Urinary bladder (tissue), 4 donors: ENCODE results near the gene MINAR1. TPM values are rescaled to one million over a fixed set of nuclear protein-coding genes. Genes with fewer than 3 reads are reported as not detected.

Experiments
- DNase-seq: peaks from one replicate; pipeline ENCODE4 v3.0.0-alpha.2; 2015; ENCODE audit errors: extremely low spot score
- H3K27ac ChIP-seq: one replicate; pipeline ENCODE4 v1.5.1; 2013; ENCODE audit warnings: low read depth, mild to moderate bottlenecking, moderate library complexity
- H3K36me3 ChIP-seq: one replicate; pipeline ENCODE4 v1.6.1; 2013; ENCODE audit warnings: mild to moderate bottlenecking, moderate library complexity; ENCODE audit not compliant: insufficient read depth
- H3K4me1 ChIP-seq: one replicate; pipeline ENCODE4 v1.6.1; 2013; ENCODE audit warnings: mild to moderate bottlenecking, moderate library complexity; ENCODE audit not compliant: insufficient read depth
- H3K4me3 ChIP-seq: one replicate; pipeline ENCODE4 v1.5.1; 2013; ENCODE audit warnings: low read depth, low read length
- WGBS: extraction: QIAGEN DNeasy Blood & Tissue Kit; methylation state at CpG from one replicate; pipeline ENCODE4 v1.1.7; 2013; 5-methylcytosine and 5-hydroxymethylcytosine counted together
- polyA plus RNA-seq: library from polyadenylated mRNA; stranded (reverse); fragments of 200-250 nt; gene quantifications from one replicate; pipeline ENCODE4 v1.2.3, GENCODE V29; 2013
- total RNA-seq: library from RNA; depleted of rRNA; stranded (reverse); fragments of >200 nt; gene quantifications from one replicate; pipeline ENCODE4 v1.2.3, GENCODE V29; 2014
- donor health status: healthy with polysubstance abuse.
- donor health status: healthy.

The MINAR1 gene
- total and polyA plus RNA-seq, 2 donors, result 0.16 to 4.9 TPM

DNA sequence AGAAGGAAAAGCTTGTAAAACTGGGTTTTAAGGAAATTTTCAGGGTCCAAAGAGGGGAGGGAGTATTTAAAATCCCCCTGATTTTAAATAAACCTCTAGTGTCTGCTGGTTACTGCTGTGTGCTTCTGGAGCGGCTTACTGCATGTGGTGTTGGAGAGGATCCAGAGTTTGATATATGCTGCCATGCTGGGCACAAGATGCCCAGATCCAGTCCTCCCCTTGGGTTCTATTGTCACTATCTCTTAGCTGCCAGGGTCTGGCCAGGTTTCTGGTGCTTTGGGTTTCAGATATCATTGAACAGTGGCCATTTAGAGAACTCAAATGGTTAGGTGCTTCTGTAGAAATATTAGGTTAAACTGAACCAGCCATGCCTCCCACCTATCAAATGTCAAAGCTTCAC, 27.5 kb downstream of the MINAR1 start:
- Histone ChIP-seq H3K36me3 (no peaks in the 10 kb centered on the region), H3K27ac (no peak overlapping the region), H3K4me1 (no peaks in the 10 kb centered on the region), H3K4me3 (no peak overlapping the region)
- no peak for DNase-seq
- WGBS, result 92% methylated on average over 1 of the region's 1 CpG

GRCh38 chr15:79463043-79463780, 31.1 kb downstream of the MINAR1 start:
- no peaks in the 10 kb centered on the region for H3K36me3 ChIP-seq
- no peak overlapping the region for H3K4me3 ChIP-seq
- H3K4me1 ChIP-seq, result no peaks in the 10 kb centered on the region
- 74% methylated on average over 18 of the region's 18 CpGs for WGBS
- no peak for DNase-seq
- no peak overlapping the region for H3K27ac ChIP-seq

DNA sequence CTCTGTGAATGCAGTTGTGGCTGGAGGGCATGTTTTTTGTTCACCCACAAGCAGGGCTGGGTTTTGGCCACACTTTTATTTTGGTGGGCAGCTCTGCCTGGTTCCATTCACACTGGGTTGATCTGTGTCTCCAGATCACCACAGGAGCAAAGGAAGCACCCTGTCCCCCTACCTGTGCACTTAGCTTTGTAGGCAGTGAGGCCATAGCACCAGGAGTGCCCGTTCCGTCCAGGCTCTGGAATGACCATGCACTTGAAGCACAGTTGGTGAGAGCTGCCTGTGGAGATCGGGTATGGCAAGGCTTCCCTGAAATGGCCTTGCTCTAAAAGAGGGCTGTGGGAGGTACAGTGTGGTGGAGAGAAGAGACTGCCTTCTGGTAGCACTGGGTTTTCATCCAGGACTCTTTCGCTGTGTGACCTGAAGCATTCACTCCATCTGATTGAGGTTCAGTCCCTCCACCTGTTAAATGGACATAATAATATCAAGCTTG, 31.7 kb downstream of the MINAR1 start:
- WGBS, result 93% methylated on average over 4 of the region's 4 CpGs
- no peak for DNase-seq
- Histone ChIP-seq H3K36me3 (no peaks in the 10 kb centered on the region), H3K4me3 (no peak overlapping the region), H3K27ac (no peak overlapping the region), H3K4me1 (no peaks in the 10 kb centered on the region)

DNA sequence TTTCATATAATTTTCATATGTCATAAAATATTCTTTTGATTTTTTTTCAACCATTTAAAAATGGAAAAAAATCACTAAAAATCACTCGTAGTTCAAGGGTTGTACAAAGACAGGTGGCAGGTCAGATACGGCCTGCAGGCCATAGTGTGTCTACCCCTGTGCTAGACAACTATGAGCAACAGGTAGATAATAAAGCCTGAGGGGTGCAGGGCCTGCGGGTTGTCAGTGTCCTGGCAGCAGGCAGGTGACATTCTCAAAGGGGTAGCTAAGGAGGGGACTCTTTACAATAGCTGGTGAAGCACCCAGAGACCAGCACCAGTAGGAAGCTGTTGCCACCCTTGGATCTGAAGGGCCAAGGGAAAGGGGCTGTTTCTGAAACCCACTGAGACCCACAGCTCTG, 34.4 kb downstream of the MINAR1 start:
- no peak for DNase-seq
- no peaks in the 10 kb centered on the region for H3K4me1 ChIP-seq
- 93% methylated on average over 3 of the region's 3 CpGs for WGBS
- H3K27ac ChIP-seq, result no peak overlapping the region
- no peak overlapping the region for H3K4me3 ChIP-seq
- no peaks in the 10 kb centered on the region for H3K36me3 ChIP-seq

- Histone ChIP-seq H3K27ac (no peak overlapping the region), H3K4me1 (no peaks in the 10 kb centered on the region), H3K36me3 (no peaks in the 10 kb centered on the region), H3K4me3 (no peak overlapping the region)
- WGBS, result 92% methylated on average over 17 of the region's 17 CpGs
- DNase-seq, result no peak
Measured at GRCh38 chr15:79467865-79468586, 35.9 kb downstream of the MINAR1 start.

DNA sequence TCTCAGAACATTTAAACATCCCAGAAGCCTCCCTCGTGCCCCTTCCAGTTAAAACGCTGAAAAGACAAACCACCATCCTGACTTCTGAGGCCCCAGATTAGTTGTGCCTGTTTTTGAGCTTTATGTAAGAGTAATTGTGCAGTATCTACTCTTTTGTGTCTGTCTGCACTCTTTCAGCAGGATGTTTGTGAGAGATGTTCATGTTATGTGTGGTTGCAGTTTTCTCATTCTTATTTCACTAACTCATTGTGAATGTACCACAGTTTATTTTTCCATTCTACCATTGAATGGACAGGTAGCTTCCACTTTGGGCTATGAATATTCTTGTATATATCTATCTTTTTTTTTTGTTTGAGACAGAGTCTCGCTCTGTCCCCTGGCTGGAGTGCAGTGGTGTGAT, 40.3 kb downstream of the MINAR1 start:
- no peak for DNase-seq
- H3K27ac ChIP-seq, result no peak overlapping the region
- 80% methylated on average over 3 of the region's 3 CpGs for WGBS
- H3K4me3 ChIP-seq, result no peak overlapping the region
- no peaks in the 10 kb centered on the region for H3K36me3 ChIP-seq
- H3K4me1 ChIP-seq, result no peaks in the 10 kb centered on the region

DNA sequence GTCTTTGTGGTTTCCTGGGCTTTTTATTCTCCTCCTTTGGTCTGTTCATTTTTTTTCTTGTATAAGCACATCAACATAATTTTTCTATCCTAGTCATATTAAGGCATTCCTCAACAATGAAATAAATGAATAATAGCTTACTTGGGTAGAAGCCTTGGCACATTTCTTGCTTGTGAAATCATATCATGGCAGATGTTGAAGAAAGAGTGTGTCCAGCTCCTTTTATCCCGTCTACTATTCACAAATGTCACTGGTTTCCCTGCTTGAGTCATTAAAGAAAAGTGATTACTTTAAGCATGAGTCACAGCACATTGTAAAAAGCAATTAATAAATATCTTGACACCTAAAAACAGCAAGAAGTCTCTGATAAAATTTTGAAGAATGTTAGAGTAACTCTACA, 42.1 kb downstream of the MINAR1 start:
- no peak overlapping the region for H3K4me3 ChIP-seq
- H3K27ac ChIP-seq, result no peak overlapping the region
- DNase-seq, result no peak
- H3K36me3 ChIP-seq, result no peaks in the 10 kb centered on the region
- H3K4me1 ChIP-seq, result no peaks in the 10 kb centered on the region
- WGBS, result 52% methylated on average over 1 of the region's 1 CpG

GRCh38 chr15:79475306-79475705, 43.2 kb downstream of the MINAR1 start:
- H3K4me1 ChIP-seq, result no peaks in the 10 kb centered on the region
- H3K4me3 ChIP-seq, result no peak overlapping the region
- no peak overlapping the region for H3K27ac ChIP-seq
- 69% methylated on average over 3 of the region's 3 CpGs for WGBS
- no peak for DNase-seq
- no peaks in the 10 kb centered on the region for H3K36me3 ChIP-seq

DNA sequence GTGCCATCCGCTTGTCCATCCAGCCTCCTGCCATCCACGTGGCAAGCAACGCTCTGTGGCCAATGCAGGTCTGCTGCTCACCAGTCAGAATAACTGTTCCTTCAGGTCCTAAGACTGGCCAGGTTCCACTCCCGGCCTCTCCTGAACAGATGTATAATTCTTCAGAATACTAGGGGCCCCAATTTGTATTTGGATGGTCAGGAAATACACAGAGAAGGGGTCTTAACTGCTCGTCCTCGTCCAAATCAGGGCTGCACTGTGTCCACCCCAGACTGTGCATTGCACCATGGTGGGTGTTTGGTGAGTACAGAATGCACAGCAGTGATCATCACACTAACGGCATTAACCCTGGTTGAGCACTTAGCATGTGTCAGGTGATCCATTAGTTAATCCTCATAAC, 46.0 kb downstream of the MINAR1 start:
- no peak for DNase-seq
- Histone ChIP-seq H3K36me3 (no peaks in the 10 kb centered on the region), H3K4me3 (no peak overlapping the region), H3K4me1 (no peaks in the 10 kb centered on the region), H3K27ac (no peak overlapping the region)
- WGBS, result 92% methylated on average over 7 of the region's 7 CpGs

DNA sequence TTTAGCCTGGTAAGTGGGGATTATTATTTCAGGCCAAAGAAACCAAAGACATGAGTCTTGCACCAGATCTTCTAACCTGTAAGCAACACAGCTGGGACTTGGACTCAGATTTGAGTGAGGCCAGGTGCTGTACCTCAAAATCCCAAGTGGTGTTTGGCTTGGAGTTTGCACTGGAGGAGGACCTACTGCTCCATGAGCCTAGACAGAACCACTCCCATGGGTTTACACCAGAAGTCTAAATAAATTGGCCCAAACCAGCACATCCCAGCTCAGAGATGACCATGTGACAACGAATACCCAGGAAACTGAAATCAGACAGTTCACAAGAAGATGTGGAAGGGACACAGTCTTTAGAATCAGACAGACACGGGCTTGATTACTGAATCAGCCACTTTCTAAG, 47.5 kb downstream of the MINAR1 start:
- WGBS, result 72% methylated on average over 2 of the region's 2 CpGs
- Histone ChIP-seq H3K36me3 (no peaks in the 10 kb centered on the region), H3K4me3 (no peak overlapping the region), H3K27ac (no peak overlapping the region), H3K4me1 (no peaks in the 10 kb centered on the region)
- DNase-seq, result no peak

- no peak overlapping the region for H3K27ac ChIP-seq
- DNase-seq, result no peak
- no peaks in the 10 kb centered on the region for H3K4me1 ChIP-seq
- no peak overlapping the region for H3K4me3 ChIP-seq
- H3K36me3 ChIP-seq, result no peaks in the 10 kb centered on the region
- WGBS, result 87% methylated on average over 7 of the region's 7 CpGs
Measured at GRCh38 chr15:79481793-79482192, 49.7 kb downstream of the MINAR1 start.

Other genes with a start within 250 kb of the MINAR1 start
- gene ANKRD34C, start 149.6 kb upstream of the MINAR1 start, total RNA-seq, result not detected
- gene ANKRD34C, start 149.6 kb upstream of the MINAR1 start, polyA plus RNA-seq, result not detected
- 62.2 TPM for gene TMED3, start 121.2 kb upstream of the MINAR1 start, total RNA-seq
- 65.3 TPM for gene TMED3, start 121.2 kb upstream of the MINAR1 start, polyA plus RNA-seq